Measurements from ENCODE around the gene MAP2K3.
"Not testable (repeated sequence)": the region's sequence is repeated elsewhere in the genome, so short reads cannot be mapped to it uniquely, and the experiment has no call there.

Gene MAP2K3

GRCh38 chr17:21310061-21310765 lies 25.7 kb downstream of the MAP2K3 start:
- not testable (repeated sequence) for DNase-seq (ENCODE audit: low read depth)

GRCh38 chr17:21310766-21311602 lies 26.5 kb downstream of the MAP2K3 start:
- not testable (repeated sequence) for DNase-seq (ENCODE audit: low read depth)

GRCh38 chr17:21313320-21313719 lies 28.8 kb downstream of the MAP2K3 start:
- DNase-seq (ENCODE audit: low read depth) = no peak

- DNase-seq (ENCODE audit: low read depth) = not testable (repeated sequence)
These were observed 29.2 kb downstream of the MAP2K3 start for GRCh38 chr17:21313761-21314160.

GRCh38 chr17:21314261-21314664 lies 29.8 kb downstream of the MAP2K3 start:
- not testable (repeated sequence) for DNase-seq (ENCODE audit: low read depth)

GRCh38 chr17:21314701-21315111 lies 30.2 kb downstream of the MAP2K3 start:
- not testable (repeated sequence) for DNase-seq (ENCODE audit: low read depth)

GRCh38 chr17:21315246-21316000 lies 30.9 kb downstream of the MAP2K3 start:
- DNase-seq (ENCODE audit: low read depth) = not testable (repeated sequence)

- DNase-seq (ENCODE audit: low read depth) = not testable (repeated sequence)
These were observed 31.8 kb downstream of the MAP2K3 start for GRCh38 chr17:21316212-21316886.

GRCh38 chr17:21316887-21317500 lies 32.5 kb downstream of the MAP2K3 start:
- DNase-seq (ENCODE audit: low read depth) = not testable (repeated sequence)

- DNase-seq (ENCODE audit: low read depth) = not testable (repeated sequence)
These were observed 33.3 kb downstream of the MAP2K3 start for GRCh38 chr17:21317821-21318220.

GRCh38 chr17:21318439-21318838 lies 33.9 kb downstream of the MAP2K3 start:
- no peak for DNase-seq (ENCODE audit: low read depth)

GRCh38 chr17:21318856-21319255 lies 34.3 kb downstream of the MAP2K3 start:
- DNase-seq (ENCODE audit: low read depth) = not testable (repeated sequence)

- not testable (repeated sequence) for DNase-seq (ENCODE audit: low read depth)
These were observed 34.7 kb downstream of the MAP2K3 start for GRCh38 chr17:21319256-21319655.

GRCh38 chr17:21319686-21320375 lies 35.3 kb downstream of the MAP2K3 start:
- not testable (repeated sequence) for DNase-seq (ENCODE audit: low read depth)

GRCh38 chr17:21320430-21320829 lies 35.9 kb downstream of the MAP2K3 start:
- not testable (repeated sequence) for DNase-seq (ENCODE audit: low read depth)

GRCh38 chr17:21321061-21321460 lies 36.5 kb downstream of the MAP2K3 start:
- DNase-seq (ENCODE audit: low read depth) = not testable (repeated sequence)

- DNase-seq (ENCODE audit: low read depth) = not testable (repeated sequence)
These were observed 37.3 kb downstream of the MAP2K3 start for GRCh38 chr17:21321744-21322191.

GRCh38 chr17:21323257-21324111 lies 39.0 kb downstream of the MAP2K3 start:
- not testable (repeated sequence) for DNase-seq (ENCODE audit: low read depth)

GRCh38 chr17:21324741-21325140 lies 40.2 kb downstream of the MAP2K3 start:
- DNase-seq (ENCODE audit: low read depth) = not testable (repeated sequence)
